Ishikawa (cell line): ENCODE results near the gene ZDHHC8.

Experiments
- CREB1 ChIP-seq: IDR thresholded peaks from 2 replicates; pipeline ENCODE4 v1.6.1; 2012; ENCODE audit warnings: low read depth
- EGR1 ChIP-seq: IDR thresholded peaks from 2 replicates; pipeline ENCODE4 v1.6.1; 2012
- TCF12 ChIP-seq: IDR thresholded peaks from 2 replicates; pipeline ENCODE4 v1.6.1; 2012; ENCODE audit warnings: low read depth
- YY1 ChIP-seq: IDR thresholded peaks from 2 replicates; pipeline ENCODE4 v1.6.1; 2012; ENCODE audit warnings: low read depth
- ZBTB7A ChIP-seq: IDR thresholded peaks from 2 replicates; pipeline ENCODE4 v1.6.1; 2012; ENCODE audit warnings: low read depth
- TF ChIP-seq, protein P1 (sequence below): IDR thresholded peaks from 2 replicates; pipeline ENCODE4 v1.6.1; 2012

DNA sequence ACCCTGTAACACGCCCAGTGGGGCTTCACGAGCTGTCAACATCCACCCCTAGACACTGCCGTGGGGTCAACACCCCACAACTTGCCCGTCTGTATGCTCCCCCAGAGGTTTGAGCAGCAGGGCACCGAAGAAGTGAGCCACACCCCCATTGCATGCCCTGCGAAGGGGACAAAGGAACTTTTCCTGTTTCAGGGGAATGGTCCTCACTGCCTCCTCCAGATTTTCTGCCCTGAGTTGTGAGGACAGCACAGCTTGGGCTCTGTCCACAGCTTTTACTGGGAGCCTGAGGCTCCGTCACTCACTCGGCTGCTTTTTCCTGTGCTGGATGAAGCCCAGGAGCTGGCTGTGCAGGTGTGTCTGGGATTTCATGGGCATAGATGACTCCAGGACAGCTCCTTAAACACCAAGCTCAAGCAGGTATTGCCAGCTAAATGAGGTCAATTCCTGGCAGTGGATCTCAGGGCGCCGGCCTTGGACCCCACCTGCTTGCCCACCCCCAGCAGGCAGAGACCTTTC, 59.5 kb downstream of the ZDHHC8 start:
- TF ChIP-seq TCF12 (no peak), EGR1 (no peak), CREB1 (no peak), YY1 (no peak), ZBTB7A (no peak)
- TF ChIP-seq, protein P1, sequence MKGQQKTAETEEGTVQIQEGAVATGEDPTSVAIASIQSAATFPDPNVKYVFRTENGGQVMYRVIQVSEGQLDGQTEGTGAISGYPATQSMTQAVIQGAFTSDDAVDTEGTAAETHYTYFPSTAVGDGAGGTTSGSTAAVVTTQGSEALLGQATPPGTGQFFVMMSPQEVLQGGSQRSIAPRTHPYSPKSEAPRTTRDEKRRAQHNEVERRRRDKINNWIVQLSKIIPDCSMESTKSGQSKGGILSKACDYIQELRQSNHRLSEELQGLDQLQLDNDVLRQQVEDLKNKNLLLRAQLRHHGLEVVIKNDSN, result no peak
